SK-N-SH (cell line): ENCODE results near the gene PTGDS.

ENCODE experiments used
- CHD2 ChIP-seq: fragments of 150-350 bp; IDR thresholded peaks from 2 replicates; pipeline ENCODE4 v1.6.1; 2018; ENCODE audit warnings: low read length; ENCODE audit not compliant: partially characterized antibody
- NFIC ChIP-seq: IDR thresholded peaks from 2 replicates; pipeline ENCODE4 v1.4.0; 2012; ENCODE audit warnings: borderline replicate concordance
- TF ChIP-seq, protein P1 (sequence below): fragments of 200-600 bp; sonication (generic); IDR thresholded peaks from 2 replicates; pipeline ENCODE4 v1.6.1; 2017; ENCODE audit warnings: antibody characterized with exemption, mild to moderate bottlenecking, moderate library complexity

- TF ChIP-seq, protein P1, sequence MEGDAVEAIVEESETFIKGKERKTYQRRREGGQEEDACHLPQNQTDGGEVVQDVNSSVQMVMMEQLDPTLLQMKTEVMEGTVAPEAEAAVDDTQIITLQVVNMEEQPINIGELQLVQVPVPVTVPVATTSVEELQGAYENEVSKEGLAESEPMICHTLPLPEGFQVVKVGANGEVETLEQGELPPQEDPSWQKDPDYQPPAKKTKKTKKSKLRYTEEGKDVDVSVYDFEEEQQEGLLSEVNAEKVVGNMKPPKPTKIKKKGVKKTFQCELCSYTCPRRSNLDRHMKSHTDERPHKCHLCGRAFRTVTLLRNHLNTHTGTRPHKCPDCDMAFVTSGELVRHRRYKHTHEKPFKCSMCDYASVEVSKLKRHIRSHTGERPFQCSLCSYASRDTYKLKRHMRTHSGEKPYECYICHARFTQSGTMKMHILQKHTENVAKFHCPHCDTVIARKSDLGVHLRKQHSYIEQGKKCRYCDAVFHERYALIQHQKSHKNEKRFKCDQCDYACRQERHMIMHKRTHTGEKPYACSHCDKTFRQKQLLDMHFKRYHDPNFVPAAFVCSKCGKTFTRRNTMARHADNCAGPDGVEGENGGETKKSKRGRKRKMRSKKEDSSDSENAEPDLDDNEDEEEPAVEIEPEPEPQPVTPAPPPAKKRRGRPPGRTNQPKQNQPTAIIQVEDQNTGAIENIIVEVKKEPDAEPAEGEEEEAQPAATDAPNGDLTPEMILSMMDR, result no peak
- TF ChIP-seq NFIC (no peak), CHD2 (no peak)
Observed at GRCh38 chr9:136941231-136942111, 35.8 kb upstream of the PTGDS start.
